ENCODE measurements around the gene MYO1G.

DNA sequence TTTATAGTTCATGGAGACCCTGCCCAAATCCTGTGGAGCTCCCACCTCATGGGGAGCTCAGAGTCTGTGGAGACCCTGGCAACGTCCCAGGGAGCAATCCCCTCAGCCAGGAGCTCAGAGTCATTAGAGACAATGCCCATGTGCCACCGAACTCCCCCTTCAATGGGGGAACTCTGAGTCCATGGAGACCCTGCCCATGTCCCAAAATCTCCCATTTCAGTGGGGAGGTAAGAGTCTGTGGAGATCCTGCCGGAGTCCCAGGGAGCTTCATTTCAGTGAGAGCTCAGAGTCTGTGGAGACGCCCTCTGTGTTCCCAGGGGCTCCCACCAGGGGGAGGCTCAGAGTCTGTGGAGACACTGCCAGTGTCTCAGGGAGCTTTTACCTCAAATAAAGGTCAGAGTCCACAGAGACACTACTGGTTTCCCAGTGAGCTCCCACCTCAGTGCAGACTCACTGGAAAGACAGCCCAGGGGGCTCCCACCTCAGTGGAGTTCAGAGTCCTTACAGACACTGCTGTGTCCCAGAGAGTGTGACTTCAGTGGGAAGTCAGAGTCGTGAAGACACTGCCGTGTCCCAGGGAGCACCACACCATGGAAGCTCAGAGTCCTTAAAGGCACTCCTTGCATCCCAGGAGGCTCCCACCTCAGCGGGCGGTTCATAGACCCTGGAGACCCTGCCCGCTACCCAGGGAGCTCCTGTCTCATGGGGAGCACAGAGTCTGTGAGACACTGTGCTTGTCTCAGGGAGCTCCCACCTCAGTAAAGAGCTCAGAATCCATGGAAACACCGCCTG is 5.0 kb downstream of the MYO1G start:
- TF ChIP-seq, protein P1, sequence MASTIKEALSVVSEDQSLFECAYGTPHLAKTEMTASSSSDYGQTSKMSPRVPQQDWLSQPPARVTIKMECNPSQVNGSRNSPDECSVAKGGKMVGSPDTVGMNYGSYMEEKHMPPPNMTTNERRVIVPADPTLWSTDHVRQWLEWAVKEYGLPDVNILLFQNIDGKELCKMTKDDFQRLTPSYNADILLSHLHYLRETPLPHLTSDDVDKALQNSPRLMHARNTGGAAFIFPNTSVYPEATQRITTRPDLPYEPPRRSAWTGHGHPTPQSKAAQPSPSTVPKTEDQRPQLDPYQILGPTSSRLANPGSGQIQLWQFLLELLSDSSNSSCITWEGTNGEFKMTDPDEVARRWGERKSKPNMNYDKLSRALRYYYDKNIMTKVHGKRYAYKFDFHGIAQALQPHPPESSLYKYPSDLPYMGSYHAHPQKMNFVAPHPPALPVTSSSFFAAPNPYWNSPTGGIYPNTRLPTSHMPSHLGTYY (CRISPR knock-in tag; IDR thresholded peaks at IDR 0.05): no peak
- TF ChIP-seq FOXJ3 (CRISPR knock-in tag; IDR thresholded peaks at IDR 0.05; ENCODE audit: borderline replicate concordance) (no peak), JUN (CRISPR knock-in tag; IDR thresholded peaks at IDR 0.05) (no peak), PRDM15 (CRISPR knock-in tag; IDR thresholded peaks at IDR 0.05) (no peak), MAX (CRISPR knock-in tag; IDR thresholded peaks at IDR 0.05) (no peak), ZNF138 (CRISPR knock-in tag; conservative IDR thresholded peaks at IDR 0.05) (no peak), FOXP4 (CRISPR knock-in tag; IDR thresholded peaks at IDR 0.05) (no peak), GABPB1 (CRISPR knock-in tag; IDR thresholded peaks at IDR 0.05) (no peak), SMAD3 (CRISPR knock-in tag; IDR thresholded peaks at IDR 0.05; ENCODE audit: borderline replicate concordance) (no peak)
- TF ChIP-seq, protein P2, sequence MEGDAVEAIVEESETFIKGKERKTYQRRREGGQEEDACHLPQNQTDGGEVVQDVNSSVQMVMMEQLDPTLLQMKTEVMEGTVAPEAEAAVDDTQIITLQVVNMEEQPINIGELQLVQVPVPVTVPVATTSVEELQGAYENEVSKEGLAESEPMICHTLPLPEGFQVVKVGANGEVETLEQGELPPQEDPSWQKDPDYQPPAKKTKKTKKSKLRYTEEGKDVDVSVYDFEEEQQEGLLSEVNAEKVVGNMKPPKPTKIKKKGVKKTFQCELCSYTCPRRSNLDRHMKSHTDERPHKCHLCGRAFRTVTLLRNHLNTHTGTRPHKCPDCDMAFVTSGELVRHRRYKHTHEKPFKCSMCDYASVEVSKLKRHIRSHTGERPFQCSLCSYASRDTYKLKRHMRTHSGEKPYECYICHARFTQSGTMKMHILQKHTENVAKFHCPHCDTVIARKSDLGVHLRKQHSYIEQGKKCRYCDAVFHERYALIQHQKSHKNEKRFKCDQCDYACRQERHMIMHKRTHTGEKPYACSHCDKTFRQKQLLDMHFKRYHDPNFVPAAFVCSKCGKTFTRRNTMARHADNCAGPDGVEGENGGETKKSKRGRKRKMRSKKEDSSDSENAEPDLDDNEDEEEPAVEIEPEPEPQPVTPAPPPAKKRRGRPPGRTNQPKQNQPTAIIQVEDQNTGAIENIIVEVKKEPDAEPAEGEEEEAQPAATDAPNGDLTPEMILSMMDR (IDR thresholded peaks at IDR 0.05): 0 out of 2 replicates have a peak, but pooled peaks have one; percentile 28
- TF ChIP-seq, protein P3, sequence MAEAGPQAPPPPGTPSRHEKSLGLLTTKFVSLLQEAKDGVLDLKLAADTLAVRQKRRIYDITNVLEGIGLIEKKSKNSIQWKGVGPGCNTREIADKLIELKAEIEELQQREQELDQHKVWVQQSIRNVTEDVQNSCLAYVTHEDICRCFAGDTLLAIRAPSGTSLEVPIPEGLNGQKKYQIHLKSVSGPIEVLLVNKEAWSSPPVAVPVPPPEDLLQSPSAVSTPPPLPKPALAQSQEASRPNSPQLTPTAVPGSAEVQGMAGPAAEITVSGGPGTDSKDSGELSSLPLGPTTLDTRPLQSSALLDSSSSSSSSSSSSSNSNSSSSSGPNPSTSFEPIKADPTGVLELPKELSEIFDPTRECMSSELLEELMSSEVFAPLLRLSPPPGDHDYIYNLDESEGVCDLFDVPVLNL (CRISPR knock-in tag; IDR thresholded peaks at IDR 0.05; ENCODE audit: borderline replicate concordance, low read depth): no peak
- TF ChIP-seq, protein P4, sequence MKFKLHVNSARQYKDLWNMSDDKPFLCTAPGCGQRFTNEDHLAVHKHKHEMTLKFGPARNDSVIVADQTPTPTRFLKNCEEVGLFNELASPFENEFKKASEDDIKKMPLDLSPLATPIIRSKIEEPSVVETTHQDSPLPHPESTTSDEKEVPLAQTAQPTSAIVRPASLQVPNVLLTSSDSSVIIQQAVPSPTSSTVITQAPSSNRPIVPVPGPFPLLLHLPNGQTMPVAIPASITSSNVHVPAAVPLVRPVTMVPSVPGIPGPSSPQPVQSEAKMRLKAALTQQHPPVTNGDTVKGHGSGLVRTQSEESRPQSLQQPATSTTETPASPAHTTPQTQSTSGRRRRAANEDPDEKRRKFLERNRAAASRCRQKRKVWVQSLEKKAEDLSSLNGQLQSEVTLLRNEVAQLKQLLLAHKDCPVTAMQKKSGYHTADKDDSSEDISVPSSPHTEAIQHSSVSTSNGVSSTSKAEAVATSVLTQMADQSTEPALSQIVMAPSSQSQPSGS (CRISPR knock-in tag; IDR thresholded peaks at IDR 0.05; ENCODE audit: borderline replicate concordance, low read depth): no peak
- TF ChIP-seq, protein P5, sequence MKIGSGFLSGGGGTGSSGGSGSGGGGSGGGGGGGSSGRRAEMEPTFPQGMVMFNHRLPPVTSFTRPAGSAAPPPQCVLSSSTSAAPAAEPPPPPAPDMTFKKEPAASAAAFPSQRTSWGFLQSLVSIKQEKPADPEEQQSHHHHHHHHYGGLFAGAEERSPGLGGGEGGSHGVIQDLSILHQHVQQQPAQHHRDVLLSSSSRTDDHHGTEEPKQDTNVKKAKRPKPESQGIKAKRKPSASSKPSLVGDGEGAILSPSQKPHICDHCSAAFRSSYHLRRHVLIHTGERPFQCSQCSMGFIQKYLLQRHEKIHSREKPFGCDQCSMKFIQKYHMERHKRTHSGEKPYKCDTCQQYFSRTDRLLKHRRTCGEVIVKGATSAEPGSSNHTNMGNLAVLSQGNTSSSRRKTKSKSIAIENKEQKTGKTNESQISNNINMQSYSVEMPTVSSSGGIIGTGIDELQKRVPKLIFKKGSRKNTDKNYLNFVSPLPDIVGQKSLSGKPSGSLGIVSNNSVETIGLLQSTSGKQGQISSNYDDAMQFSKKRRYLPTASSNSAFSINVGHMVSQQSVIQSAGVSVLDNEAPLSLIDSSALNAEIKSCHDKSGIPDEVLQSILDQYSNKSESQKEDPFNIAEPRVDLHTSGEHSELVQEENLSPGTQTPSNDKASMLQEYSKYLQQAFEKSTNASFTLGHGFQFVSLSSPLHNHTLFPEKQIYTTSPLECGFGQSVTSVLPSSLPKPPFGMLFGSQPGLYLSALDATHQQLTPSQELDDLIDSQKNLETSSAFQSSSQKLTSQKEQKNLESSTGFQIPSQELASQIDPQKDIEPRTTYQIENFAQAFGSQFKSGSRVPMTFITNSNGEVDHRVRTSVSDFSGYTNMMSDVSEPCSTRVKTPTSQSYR (CRISPR knock-in tag; IDR thresholded peaks at IDR 0.05): no peak
